Endothelial cell of umbilical vein (primary cell): ENCODE measurements around the gene ICE1. TPM values are rescaled to one million over a fixed set of nuclear protein-coding genes. Genes with fewer than 3 reads are reported as not detected.

ENCODE experiments used
- BruUV-seq: library from RNA; stranded (reverse); fragments of 400-500 nt; replicated peaks from 2 replicates; lab custom pipeline; 2021; lab: Mats Ljungman, UMichigan
- CTCF ChIA-PET: fragments of 300-600, 350-600 bp; sonication (Branson Sonifier 250); formaldehyde crosslinking; loops from one replicate; lab custom pipeline; 2021; ENCODE audit warnings: antibody characterized with exemption, inconsistent platforms; lab: Charles Lee
- POLR2A ChIA-PET: fragments of 300-600, 350-600 bp; sonication (Branson Sonifier 250); formaldehyde crosslinking; loops from one replicate; lab custom pipeline; 2021; ENCODE audit warnings: antibody characterized with exemption, inconsistent platforms; lab: Charles Lee
- DNase-seq: peaks from one replicate; pipeline ENCODE4 v3.0.0-alpha.2; 2011; ENCODE audit warnings: low read depth, low spot score
- FAIRE-seq: peaks from 2 replicates; lab custom pipeline; 2011; peaks lifted over from hg19 to GRCh38; lab: Jason Lieb, UNC
- H2AFZ ChIP-seq: 2 replicates; pipeline ENCODE4 v1.6.0; 2012; ENCODE audit warnings: low read depth, low read length, control low read depth, inconsistent platforms
- H3K27ac ChIP-seq: 2 replicates; pipeline ENCODE4 v1.5.1; 2011; ENCODE audit warnings: low read depth, mild to moderate bottlenecking, control low read depth, low read length, moderate library complexity; ENCODE audit not compliant: insufficient read depth
- H3K27me3 ChIP-seq, 2 experiments: 2 replicates each; pipeline versions ENCODE4 v1.6.0 to v1.6.1; 2011; ENCODE audit warnings: low read length in 2 of 2, mixed read lengths in 1 of 2; ENCODE audit not compliant: control insufficient read depth in 2 of 2, insufficient read depth in 2 of 2
- H3K36me3 ChIP-seq, 2 experiments: 2 replicates in 1 of 2; 3 replicates in 1 of 2; pipeline ENCODE4 v1.5.1; 2011; ENCODE audit warnings: low read length in 2 of 2, mild to moderate bottlenecking in 1 of 2, moderate library complexity in 1 of 2; ENCODE audit not compliant: control insufficient read depth in 2 of 2, insufficient read depth in 2 of 2; ENCODE audit errors: extremely low read depth in 1 of 2
- H3K4me1 ChIP-seq: 3 replicates; pipeline ENCODE4 v1.5.1; 2011; ENCODE audit warnings: mild to moderate bottlenecking, low read length; ENCODE audit not compliant: control insufficient read depth, insufficient read depth; ENCODE audit errors: extremely low read depth
- H3K4me2 ChIP-seq: 2 replicates; pipeline ENCODE4 v1.6.1; 2011; ENCODE audit warnings: low read length, control low read depth, mixed read lengths; ENCODE audit not compliant: insufficient read depth
- H3K4me3 ChIP-seq, 3 experiments: fragments of 200-600 bp in 1 of 3; sonication (generic), shearing (Covaris generic) in 1 of 3; replicated peaks in 1 of 3; 2 replicates each; pipeline ENCODE4 v1.5.1; 2011 to 2016; ENCODE audit warnings: control low read depth in 3 of 3, low read length in 3 of 3, mild to moderate bottlenecking in 2 of 3, inconsistent platforms in 1 of 3, low read depth in 1 of 3, moderate library complexity in 1 of 3; ENCODE audit not compliant: insufficient read depth in 1 of 3
- H3K79me2 ChIP-seq: 2 replicates; pipeline ENCODE4 v1.6.0; 2012; ENCODE audit warnings: low read length, inconsistent platforms; ENCODE audit not compliant: control insufficient read depth, insufficient read depth
- H3K9ac ChIP-seq: replicated peaks from 2 replicates; pipeline ENCODE3; 2011; ENCODE audit warnings: low read length, control low read depth; ENCODE audit not compliant: insufficient read depth; ENCODE audit errors: extremely low read depth
- H3K9me1 ChIP-seq: replicated peaks from 3 replicates; pipeline ENCODE4 v1.6.0; 2011; ENCODE audit warnings: mild to moderate bottlenecking, low read length; ENCODE audit not compliant: control insufficient read depth, insufficient read depth; ENCODE audit errors: extremely low read depth
- H3K9me3 ChIP-seq: replicated peaks from 2 replicates; pipeline ENCODE4 v1.5.1; 2012; ENCODE audit warnings: low read length, inconsistent platforms; ENCODE audit not compliant: control insufficient read depth, insufficient read depth
- H4K20me1 ChIP-seq: replicated peaks from 2 replicates; pipeline ENCODE3; 2011; ENCODE audit warnings: mild to moderate bottlenecking, low read length; ENCODE audit not compliant: control insufficient read depth, insufficient read depth; ENCODE audit errors: extremely low read depth
- CTCF ChIP-seq, 2 donors: IDR thresholded peaks; 1 replicate in 1 of 2; 2 replicates in 1 of 2; pipeline ENCODE4 v1.5.1; 2011; ENCODE audit warnings: low read length in 2 of 2, mild to moderate bottlenecking in 2 of 2, moderate library complexity in 2 of 2, control low read depth in 1 of 2, inconsistent platforms in 1 of 2, low read depth in 1 of 2; ENCODE audit not compliant: insufficient read depth in 1 of 2; ENCODE audit errors: extremely low read depth in 1 of 2
- EZH2 ChIP-seq: IDR thresholded peaks from 2 replicates; pipeline ENCODE4 v1.6.1; 2012; ENCODE audit warnings: borderline replicate concordance, low read depth, mild to moderate bottlenecking, moderate library complexity, low read length, inconsistent platforms; ENCODE audit not compliant: severe bottlenecking
- FOS ChIP-seq: IDR thresholded peaks from 2 replicates; pipeline ENCODE4 v1.6.1; 2011; ENCODE audit warnings: mild to moderate bottlenecking, low read length, moderate library complexity, borderline replicate concordance; ENCODE audit not compliant: insufficient read depth
- GATA2 ChIP-seq: IDR thresholded peaks from 2 replicates; pipeline ENCODE4 v1.7.0; 2011; ENCODE audit warnings: low read depth, mild to moderate bottlenecking, moderate library complexity, mixed read lengths, low read length; ENCODE audit not compliant: insufficient read length, insufficient read depth
- JUN ChIP-seq: IDR thresholded peaks from 2 replicates; pipeline ENCODE4 v1.6.1; 2011; ENCODE audit warnings: borderline replicate concordance, low read depth; ENCODE audit not compliant: insufficient read length, insufficient read depth
- MAX ChIP-seq: IDR thresholded peaks from 2 replicates; pipeline ENCODE4 v1.6.1; 2011; ENCODE audit not compliant: insufficient read depth, insufficient read length
- MYC ChIP-seq: IDR thresholded peaks from one replicate; pipeline ENCODE4 v1.6.1; 2011; ENCODE audit warnings: mild to moderate bottlenecking, low read depth, low read length
- POLR2A ChIP-seq: IDR thresholded peaks from 2 replicates; pipeline ENCODE4 v1.6.1; 2012; ENCODE audit warnings: low read depth, mild to moderate bottlenecking, control low read depth, low read length
- POLR2AphosphoS5 ChIP-seq: IDR thresholded peaks from 2 replicates; pipeline ENCODE4 v1.6.1; 2012; ENCODE audit warnings: low read depth, mild to moderate bottlenecking, control low read depth, low read length, moderate library complexity; ENCODE audit not compliant: insufficient read depth
- dilution Hi-C: fragments of 300-500 bp; cut with MboI; formaldehyde crosslinking; loops from one replicate; pipeline ENCODE4 v1.15.0; 2019; ENCODE audit warnings: low sequenced_read_pairs; ENCODE audit not compliant: extremely low pct_ligation_motif_present
- intact Hi-C: fragments of 100-400 bp; cut with micrococcal nuclease; formaldehyde crosslinking; loops from one replicate; pipeline ENCODE4 v1.10.0; 2022
- polyA plus RNA-seq, 4 experiments: library from polyadenylated mRNA; depleted of rRNA in 3 of 4; stranded (reverse) in 3 of 4; unstranded in 1 of 4; fragments of >200 nt; gene quantifications; 2 replicates each; pipeline versions ENCODE4 v1.2.1 to v1.2.3, GENCODE V29; 2011 to 2012; ENCODE audit warnings: missing spikeins in 1 of 4
- total RNA-seq: library from RNA; stranded (reverse); gene quantifications from 2 replicates; pipeline ENCODE4 v1.2.3, GENCODE V29; 2021

ICE1 gene
- total and polyA plus RNA-seq, 2 donors (not counting 3 experiments of a cell fraction or from before 2014, with no cell fraction given), result 8.8 to 29.1 TPM

GRCh38 chr5:5473226-5473625, 50.7 kb downstream of the ICE1 start:
- Histone ChIP-seq H3K9me3 (no peaks in the 10 kb centered on the region), H2AFZ (no peak overlapping the region), H3K4me3 (no peak overlapping the region), H3K9me1 (no peaks in the 10 kb centered on the region), H3K4me1 (no peaks in the 10 kb centered on the region), H3K4me2 (no peak overlapping the region), H3K27me3 (no peaks in the 10 kb centered on the region), H3K79me2 (no peaks in the 10 kb centered on the region), H3K9ac (no peak overlapping the region), H3K36me3 (peaks cover 5 to 11% of the 10 kb centered on the region in 2 experiments), H4K20me1 (no peaks in the 10 kb centered on the region), H3K27ac (no peak overlapping the region)
- CTCF ChIA-PET, result interaction anchor here (0.8 kb wide), 1 partner anchor 10 kb away, joined by 3 read pairs; no protein-coding TSS in a partner anchor
- intact Hi-C loops (no loop called here), dilution Hi-C loops (no loop called here)
- DNase-seq (no peak), FAIRE-seq (no peak)
- TF ChIP-seq CTCF (IDR thresholded peaks at IDR 0.05; ENCODE audit: extremely low read depth in 1 of 2, insufficient read depth in 1 of 2, low read depth in 1 of 2, low read length in 2 of 2) (no peak), GATA2 (no peak), POLR2A (no peak), POLR2AphosphoS5 (no peak), JUN (no peak), FOS (no peak), MYC (no peak), MAX (no peak), EZH2 (no peak)
- POLR2A ChIA-PET, result no interaction called here
- BruUV-seq, result no TSS peak
